Adipose tissue (tissue), 3 donors: ENCODE results near the gene ALG6. TPM values are rescaled to one million over a fixed set of nuclear protein-coding genes. Genes with fewer than 3 reads are reported as not detected.
"Not testable (repeated sequence)": the region's sequence is repeated elsewhere in the genome, so short reads cannot be mapped to it uniquely, and the experiment has no call there.

Experiments used
- H3K27ac ChIP-seq: one replicate; pipeline ENCODE4 v1.5.1; 2013; ENCODE audit warnings: low read depth, low read length
- WGBS, 3 donors: extraction: QIAGEN DNeasy Blood & Tissue Kit; methylation state at CpG; one replicate each; pipeline ENCODE4 v1.1.7; 2013; 5-methylcytosine and 5-hydroxymethylcytosine counted together
- polyA plus RNA-seq, 3 donors: library from polyadenylated mRNA; stranded (reverse); fragments of 200-250 nt; gene quantifications; one replicate each; pipeline ENCODE4 v1.2.3, GENCODE V29; 2013
- donor health status: healthy with polysubstance abuse.
- donor health status: Bipolar disorder and iron deficiency.
- donor health status: healthy.

Gene ALG6
- polyA plus RNA-seq, 3 donors: 5.9 to 6.9 (median 6.2) TPM

DNA sequence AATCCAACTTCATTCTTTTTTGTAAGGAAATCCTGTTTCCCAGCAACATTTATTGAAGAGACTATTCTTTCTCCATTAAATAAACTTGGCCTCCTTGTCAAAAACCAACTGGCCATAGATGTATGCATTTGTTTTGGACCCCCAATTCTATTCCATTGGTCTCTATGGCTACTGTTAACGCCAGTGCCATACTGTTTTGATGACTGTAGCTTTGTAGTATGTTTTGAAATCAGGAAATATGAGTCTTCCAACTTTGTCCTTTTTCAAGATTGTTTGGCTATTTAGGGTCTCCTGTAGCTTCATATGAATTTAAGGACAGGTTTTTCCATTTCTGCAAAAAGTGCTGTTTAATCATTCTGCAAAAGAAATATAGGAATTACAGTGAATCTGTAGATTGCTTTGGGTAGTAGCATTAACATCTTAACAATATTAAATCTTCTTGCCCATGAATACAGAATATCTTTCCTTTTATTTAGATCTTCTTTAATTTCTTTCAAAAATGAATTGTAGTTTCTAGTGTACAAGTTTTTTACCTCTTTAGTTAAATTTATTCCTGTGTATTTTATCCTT is 94.3 kb downstream of the ALG6 start:
- 94 to 100% (median 99%) methylated on average over 1 of the region's 1 CpG for WGBS, 3 donors
- H3K27ac ChIP-seq: no peak overlapping the region

- WGBS, 3 donors: 55 to 89% (median 64%) methylated on average over 3 of the region's 3 CpGs
These were observed 95.8 kb downstream of the ALG6 start for GRCh38 chr1:63463248-63463647.

DNA sequence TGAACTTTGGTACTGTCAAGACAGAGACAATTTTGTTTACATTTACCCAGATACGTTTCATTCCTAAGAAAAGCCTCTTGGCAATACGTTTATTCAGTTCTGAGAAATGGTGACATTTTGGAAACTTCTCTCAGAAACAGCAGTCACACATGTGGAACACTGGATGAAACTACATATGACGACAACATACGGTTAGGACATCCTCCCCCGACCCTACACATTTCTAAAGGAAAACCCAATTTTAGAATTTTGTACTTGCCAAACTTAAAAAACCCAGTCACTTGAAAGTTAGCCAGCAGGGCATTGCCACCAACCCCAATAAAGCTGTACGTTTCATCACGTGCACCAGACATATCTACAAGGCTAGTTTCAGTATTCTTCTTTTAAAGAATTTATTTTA is 98.8 kb downstream of the ALG6 start:
- H3K27ac ChIP-seq: no peak overlapping the region
- WGBS, 3 donors: 75 to 88% (median 82%) methylated on average over 7 of the region's 7 CpGs

More at GRCh38 chr1:63463248-63463647, 95.8 kb downstream of the ALG6 start:
- H3K27ac ChIP-seq: no peak overlapping the region

DNA sequence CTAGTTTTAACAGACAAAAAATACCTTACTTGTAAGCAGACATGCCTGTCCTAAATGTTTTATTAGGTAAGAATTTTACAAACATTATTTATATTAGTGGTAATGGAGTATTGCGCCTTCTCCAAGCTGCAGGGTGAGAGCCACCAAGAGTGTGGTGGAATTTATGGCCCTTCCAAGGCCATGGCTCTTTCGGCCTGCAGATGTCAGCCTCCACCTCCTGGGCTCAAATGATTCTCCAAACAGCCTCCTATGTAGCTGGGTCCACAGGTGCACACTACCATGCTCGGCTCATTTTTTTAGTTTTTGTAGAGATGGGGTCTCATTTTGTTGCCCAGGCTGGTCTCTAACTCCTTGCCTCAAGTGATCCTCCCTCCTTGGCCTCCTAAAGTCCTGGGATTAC is 99.3 kb downstream of the ALG6 start:
- 94 to 97% (median 94%) methylated on average over 3 of the region's 3 CpGs for WGBS, 3 donors
- H3K27ac ChIP-seq: no peak overlapping the region

DNA sequence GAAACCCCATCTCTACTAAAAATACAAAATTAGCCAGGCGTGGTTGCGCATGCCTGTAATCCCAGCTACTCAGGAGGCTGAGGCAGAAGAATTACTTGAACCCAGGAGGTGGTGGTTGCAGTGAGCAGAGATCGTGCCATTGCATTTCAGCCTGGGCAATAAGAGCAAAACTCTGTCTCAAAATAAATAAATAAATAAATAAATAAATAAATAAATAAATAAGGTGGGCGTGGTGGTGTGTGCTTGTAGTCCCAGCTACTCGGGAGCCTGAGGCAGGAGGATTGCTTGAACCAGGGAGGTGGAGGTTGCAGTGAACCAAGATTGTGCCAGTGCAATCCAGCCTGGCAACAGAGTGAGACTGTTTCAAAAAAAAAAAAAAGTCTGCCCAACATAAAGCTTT is 101.3 kb downstream of the ALG6 start:
- WGBS, 3 donors: 97 to 99% (median 98%) methylated on average over 3 to 5 of the region's 5 CpGs

GRCh38 chr1:63475761-63476160 is 108.3 kb downstream of the ALG6 start:
- WGBS, 3 donors: 80 to 98% (median 90%) methylated on average over 6 to 7 of the region's 7 CpGs
- no peak overlapping the region for H3K27ac ChIP-seq

More for the DNA sequence above, 101.3 kb downstream of the ALG6 start:
- not testable (repeated sequence) for H3K27ac ChIP-seq

GRCh38 chr1:63480057-63480456 is 112.6 kb downstream of the ALG6 start:
- 24 to 94% (median 93%) methylated on average over 1 of the region's 1 CpG for WGBS, 3 donors
- H3K27ac ChIP-seq: no peak overlapping the region

- H3K27ac ChIP-seq: no peak overlapping the region
- 92 to 100% (median 95%) methylated on average over 1 of the region's 1 CpG for WGBS, 3 donors
These were observed 119.2 kb downstream of the ALG6 start for GRCh38 chr1:63486629-63487028.

DNA sequence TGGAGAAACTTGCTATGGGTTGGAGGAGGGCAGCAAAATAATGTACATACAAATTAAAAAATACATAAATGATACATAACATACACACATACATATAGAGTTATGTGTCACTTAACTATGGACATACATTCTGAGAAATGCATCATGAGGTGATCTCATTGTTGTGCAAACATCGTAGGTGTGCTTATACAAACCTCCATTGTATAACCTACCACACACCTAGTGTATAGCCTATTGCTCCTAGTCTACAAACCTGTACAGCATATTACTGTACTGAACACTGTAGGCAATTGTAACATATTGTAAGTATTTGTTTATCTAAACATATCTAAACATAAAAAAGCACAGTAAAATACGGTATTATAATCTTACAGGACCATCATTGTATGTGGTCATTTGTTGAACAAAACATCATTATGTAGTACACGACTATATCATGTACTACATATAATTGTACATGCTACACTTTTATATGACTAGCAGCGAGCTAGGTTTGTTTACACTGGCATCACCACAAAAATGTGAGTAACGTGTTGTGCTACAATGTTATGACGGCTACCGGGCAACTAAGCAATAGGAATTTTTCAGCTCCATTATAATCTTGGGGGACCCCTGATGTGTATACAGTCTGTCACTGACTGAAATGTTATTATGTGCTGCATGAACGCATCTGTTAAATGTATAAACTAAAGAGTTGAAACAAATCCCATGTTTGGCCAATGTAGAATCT is 120.1 kb downstream of the ALG6 start:
- 86 to 96% (median 90%) methylated on average over 8 of the region's 8 CpGs for WGBS, 3 donors
- H3K27ac ChIP-seq: no peak overlapping the region

Other genes with a start within 250 kb of the ALG6 start
- gene FOXD3, start 45.1 kb upstream of the ALG6 start, polyA plus RNA-seq: under 1 TPM; 0.09 to 0.45 (median 0.12) TPM
- gene ITGB3BP, start 155.6 kb downstream of the ALG6 start, polyA plus RNA-seq: 10 to 100 TPM in 1 of 3 donors, 1 to 10 TPM in 2; 6.4 to 11.9 (median 9.0) TPM
- gene EFCAB7, start 155.9 kb downstream of the ALG6 start, polyA plus RNA-seq: 1 to 10 TPM; 1.4 to 6.4 (median 2.0) TPM
- 100 to 1,000 TPM in 1 of 3 donors, 10 to 100 TPM in 2; 65.3 to 152 (median 86.2) TPM for gene PGM1, start 225.8 kb downstream of the ALG6 start, polyA plus RNA-seq